Thoracic aorta (tissue), 2 donors: ENCODE data around the gene PLCH1. TPM values are rescaled to one million over a fixed set of nuclear protein-coding genes. Genes with fewer than 3 reads are reported as not detected.

Source experiments
- ATAC-seq: fragments of 150-250 bp; one replicate; pipeline ENCODE4 v1.8.0; 2017; ENCODE audit warnings: low read depth; ENCODE audit not compliant: insufficient number of reproducible peaks, low FRiP score
- DNase-seq: peaks from one replicate; pipeline ENCODE4 v3.0.0-alpha.2; 2020; ENCODE audit warnings: low spot score
- H3K27ac ChIP-seq, 2 donors: fragments of 200-600 bp; sonication (generic); 1 replicate in 1 of 2; 2 replicates in 1 of 2; pipeline ENCODE4 v1.5.1; 2016; ENCODE audit warnings: mild to moderate bottlenecking in 2 of 2, moderate library complexity in 2 of 2
- H3K27me3 ChIP-seq: fragments of 200-600 bp; sonication (generic); replicated peaks from 2 replicates; pipeline ENCODE4 v1.6.0; 2016; ENCODE audit warnings: mild to moderate bottlenecking; ENCODE audit not compliant: insufficient read depth
- H3K36me3 ChIP-seq: fragments of 200-600 bp; sonication (generic); one replicate; pipeline ENCODE4 v1.5.1; 2016
- H3K4me1 ChIP-seq, 2 donors: fragments of 200-600 bp; sonication (generic); 1 replicate in 1 of 2; 2 replicates in 1 of 2; pipeline versions ENCODE4 v1.5.1 to v1.6.0; 2016; ENCODE audit warnings: low read depth in 2 of 2, mild to moderate bottlenecking in 1 of 2; ENCODE audit not compliant: control insufficient read depth in 1 of 2
- H3K4me3 ChIP-seq: fragments of 200-600 bp; sonication (generic); 2 replicates; pipeline ENCODE4 v1.5.1; 2016; ENCODE audit warnings: mild to moderate bottlenecking
- H3K9me3 ChIP-seq: fragments of 200-600 bp; sonication (generic); 2 replicates; pipeline ENCODE4 v1.5.1; 2016
- CTCF ChIP-seq: fragments of 200-600 bp; sonication (generic); IDR thresholded peaks from one replicate; pipeline ENCODE4 v1.5.1; 2019; ENCODE audit warnings: antibody characterized with exemption
- total RNA-seq, 2 donors: library from RNA; depleted of rRNA; stranded (reverse); fragments of >200 nt; gene quantifications; one replicate each; pipeline versions ENCODE4 v1.1.0 to v1.2.3, GENCODE V29; 2016

Gene PLCH1
- total RNA-seq, 2 donors from 2014 or later = 0.28 TPM; not detected in 1

- no peak for DNase-seq
- Histone ChIP-seq H3K36me3 (no peaks in the 10 kb centered on the region), H3K4me3 (no peak overlapping the region)
These were observed 302.8 kb downstream of the PLCH1 start for GRCh38 chr3:155442072-155442471.

DNA sequence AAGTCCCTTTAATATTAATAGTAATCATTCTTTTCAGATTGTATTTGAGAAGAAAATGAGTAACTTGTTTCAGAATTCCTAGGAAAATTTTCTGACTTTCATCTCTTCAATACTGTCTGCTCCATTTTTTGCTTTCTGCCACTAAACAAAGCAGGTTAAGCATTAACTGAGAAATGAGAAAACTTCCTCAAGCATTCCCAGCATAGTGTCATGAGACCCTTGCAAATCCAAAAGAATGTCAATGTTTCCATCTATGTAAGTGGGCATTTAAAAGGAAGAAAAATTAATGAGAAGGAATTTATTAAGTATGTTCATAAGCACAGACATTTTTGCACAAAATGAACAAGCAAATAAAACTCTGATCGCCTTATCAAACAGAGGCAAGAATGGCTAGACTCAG is 303.4 kb downstream of the PLCH1 start:
- Histone ChIP-seq H3K27ac (no peak overlapping the region), H3K4me3 (no peak overlapping the region), H3K9me3 (no peaks in the 10 kb centered on the region), H3K36me3 (no peaks in the 10 kb centered on the region), H3K4me1 (no peaks in the 10 kb centered on the region), H3K27me3 (no peaks in the 10 kb centered on the region)
- no peak for ATAC-seq
- no peak for DNase-seq
- no peak for TF ChIP-seq CTCF

More at GRCh38 chr3:155442072-155442471, 302.8 kb downstream of the PLCH1 start:
- Histone ChIP-seq H3K27ac (no peak overlapping the region), H3K4me1 (no peaks in the 10 kb centered on the region), H3K9me3 (no peaks in the 10 kb centered on the region), H3K27me3 (no peaks in the 10 kb centered on the region)
- no peak for ATAC-seq
- TF ChIP-seq CTCF = no peak

DNA sequence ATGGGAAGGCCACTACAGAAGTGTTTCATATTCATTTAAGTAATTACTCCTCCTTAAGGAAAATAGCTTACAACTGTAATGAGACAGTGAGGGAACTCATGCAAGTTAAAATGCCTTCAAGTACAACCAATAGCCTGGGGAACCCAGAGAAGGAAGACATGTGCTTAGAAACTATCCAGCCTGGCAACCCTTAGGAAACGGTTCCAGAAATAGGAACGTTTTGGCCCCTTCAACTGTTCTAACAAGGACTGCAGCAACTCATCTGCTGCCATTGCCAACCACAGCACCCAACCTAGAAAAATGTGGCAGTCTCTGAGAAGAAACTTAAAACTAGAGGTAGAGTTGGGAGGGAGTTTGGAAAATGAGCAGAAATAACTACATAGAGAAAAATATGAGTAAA is 303.8 kb downstream of the PLCH1 start:
- DNase-seq = no peak
- H3K27ac ChIP-seq = no peak overlapping the region
- no peaks in the 10 kb centered on the region for H3K36me3 ChIP-seq
- no peak overlapping the region for H3K4me3 ChIP-seq
- ATAC-seq = no peak
- no peaks in the 10 kb centered on the region for H3K27me3 ChIP-seq
- no peaks in the 10 kb centered on the region for H3K4me1 ChIP-seq
- TF ChIP-seq CTCF = no peak
- no peaks in the 10 kb centered on the region for H3K9me3 ChIP-seq

GRCh38 chr3:155435821-155436220 is 309.1 kb downstream of the PLCH1 start:
- ATAC-seq (no peak), DNase-seq (no peak)
- Histone ChIP-seq H3K36me3 (no peaks in the 10 kb centered on the region), H3K27ac (no peak overlapping the region), H3K27me3 (no peaks in the 10 kb centered on the region), H3K4me3 (no peak overlapping the region), H3K9me3 (no peaks in the 10 kb centered on the region), H3K4me1 (no peaks in the 10 kb centered on the region)
- TF ChIP-seq CTCF = no peak

GRCh38 chr3:155431856-155432570 is 312.9 kb downstream of the PLCH1 start:
- no peaks in the 10 kb centered on the region for H3K4me1 ChIP-seq
- no peaks in the 10 kb centered on the region for H3K27me3 ChIP-seq
- H3K4me3 ChIP-seq = no peak overlapping the region
- no peaks in the 10 kb centered on the region for H3K9me3 ChIP-seq
- no peak for TF ChIP-seq CTCF
- no peaks in the 10 kb centered on the region for H3K36me3 ChIP-seq
- ATAC-seq (no peak), DNase-seq (no peak)
- no peak overlapping the region for H3K27ac ChIP-seq
